Iris pigment epithelial cell (primary cell): ENCODE measurements around the gene NECTIN1.

Experiments used
- DNase-seq: peaks from one replicate; pipeline ENCODE4 v3.0.0-alpha.2; 2011; ENCODE audit warnings: low read depth

The NECTIN1 gene

DNA sequence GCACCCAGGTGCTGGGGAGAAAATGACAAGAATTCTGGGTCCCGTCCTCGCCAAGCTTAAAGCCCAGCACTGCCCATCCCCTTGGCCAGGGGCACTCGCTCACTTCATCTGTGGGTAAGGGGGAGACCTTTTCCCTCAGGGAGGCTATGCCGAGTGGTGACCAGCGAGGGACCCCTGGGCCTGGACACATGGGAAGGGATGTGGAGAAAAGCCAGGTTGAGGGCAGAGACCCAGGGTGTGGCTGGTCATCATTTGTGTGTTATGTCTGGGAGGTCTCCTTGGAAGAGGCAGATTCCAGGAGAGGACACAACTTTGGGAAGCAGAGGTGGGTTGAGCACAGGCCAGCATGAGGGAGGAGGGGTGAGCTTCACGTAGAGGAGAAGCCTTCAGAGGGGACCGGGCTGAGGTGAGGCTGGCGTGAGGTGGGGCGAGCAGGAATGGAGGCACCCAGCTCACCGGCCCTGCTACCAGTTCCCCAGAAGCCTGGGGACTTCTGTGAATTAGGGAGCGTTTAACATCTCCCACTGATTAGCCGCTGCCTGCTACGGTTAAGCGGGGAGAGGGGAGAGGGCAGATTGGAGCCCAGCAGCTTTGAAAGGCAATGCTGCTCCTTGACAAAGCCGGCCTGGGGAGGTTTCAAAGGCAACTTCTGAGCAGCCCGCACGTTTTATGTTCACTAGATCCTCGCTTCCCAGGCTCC, 25.8 kb upstream of the NECTIN1 start:
- no peak for DNase-seq

- DNase-seq: no peak
Measured at GRCh38 chr11:119754199-119754598, 25.2 kb upstream of the NECTIN1 start.

- no peak for DNase-seq
Measured at GRCh38 chr11:119752946-119753345, 23.9 kb upstream of the NECTIN1 start.

DNA sequence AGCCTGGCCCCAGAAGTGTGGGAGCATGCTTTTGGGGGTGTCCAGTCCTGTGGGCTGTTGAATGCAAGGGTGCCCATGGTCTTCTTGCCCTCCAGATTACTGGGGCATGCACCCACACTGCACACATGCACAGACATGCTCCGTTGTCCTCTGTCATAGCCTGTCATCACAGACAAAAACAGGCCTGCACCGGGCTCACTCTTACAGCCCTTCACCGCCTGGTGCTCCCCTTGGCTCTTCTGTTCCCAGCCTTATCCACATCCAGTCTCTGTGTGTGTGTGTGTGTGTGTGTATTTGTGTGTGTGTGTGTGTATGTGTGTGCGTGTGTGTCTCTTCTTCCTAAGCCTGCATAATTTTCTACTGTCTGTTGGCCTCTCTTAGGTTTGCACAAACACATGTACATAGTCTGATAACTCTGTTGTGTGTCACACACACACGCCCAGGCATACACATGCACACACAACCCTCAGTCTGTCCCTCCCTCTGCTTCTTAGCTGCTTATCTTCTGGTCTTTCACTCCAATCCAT, 23.4 kb upstream of the NECTIN1 start:
- DNase-seq: no peak

- no peak for DNase-seq
Measured at GRCh38 chr11:119750056-119750455, 21.1 kb upstream of the NECTIN1 start.

- no peak for DNase-seq
Measured at GRCh38 chr11:119749006-119749565, 20.1 kb upstream of the NECTIN1 start.

- no peak for DNase-seq
Measured at GRCh38 chr11:119747868-119748660, 19.1 kb upstream of the NECTIN1 start.

DNA sequence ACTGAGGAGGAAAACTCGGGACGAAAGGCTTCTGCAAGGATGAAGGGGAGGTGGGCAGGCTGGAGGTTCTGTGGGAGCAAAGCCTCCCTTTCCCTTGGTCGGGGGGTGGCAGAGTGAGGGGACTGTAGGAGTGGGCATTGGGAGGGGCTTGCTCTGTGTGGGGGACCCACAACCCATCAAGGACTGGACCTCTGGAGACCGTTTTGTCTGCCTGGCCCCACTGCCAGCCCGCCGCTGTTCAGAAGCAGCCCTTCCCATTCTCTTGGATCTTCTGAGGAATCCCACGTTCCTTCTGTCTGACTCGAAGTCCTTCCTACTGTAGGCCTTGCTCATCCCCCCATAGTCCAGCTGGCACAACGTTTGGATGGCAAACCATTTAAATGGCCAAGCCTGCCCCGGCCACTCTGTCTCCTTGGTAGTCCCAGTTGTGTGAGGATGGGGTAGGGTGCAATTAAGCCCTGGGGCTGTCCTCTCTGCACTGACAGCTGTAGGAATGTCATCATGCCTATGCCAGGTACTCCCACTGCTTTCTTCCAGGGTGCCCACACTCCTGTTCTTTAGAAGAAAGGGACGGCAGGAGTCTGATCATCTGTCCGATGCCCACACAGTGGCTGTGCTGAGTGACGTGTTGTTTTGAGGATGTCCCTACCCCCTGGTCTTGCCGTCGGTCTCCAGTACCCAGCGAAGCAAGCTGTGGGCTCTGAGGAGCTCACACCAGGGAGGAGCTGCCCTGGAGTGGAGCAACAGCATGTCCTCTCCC, 17.0 kb upstream of the NECTIN1 start:
- no peak for DNase-seq

- no peak for DNase-seq
Measured at GRCh38 chr11:119745112-119745511, 16.1 kb upstream of the NECTIN1 start.

- no peak for DNase-seq
Measured at GRCh38 chr11:119744577-119744976, 15.6 kb upstream of the NECTIN1 start.

- DNase-seq: no peak
Measured at GRCh38 chr11:119743006-119743405, 14.0 kb upstream of the NECTIN1 start.

GRCh38 chr11:119742263-119742861, 13.4 kb upstream of the NECTIN1 start:
- DNase-seq: no peak

DNA sequence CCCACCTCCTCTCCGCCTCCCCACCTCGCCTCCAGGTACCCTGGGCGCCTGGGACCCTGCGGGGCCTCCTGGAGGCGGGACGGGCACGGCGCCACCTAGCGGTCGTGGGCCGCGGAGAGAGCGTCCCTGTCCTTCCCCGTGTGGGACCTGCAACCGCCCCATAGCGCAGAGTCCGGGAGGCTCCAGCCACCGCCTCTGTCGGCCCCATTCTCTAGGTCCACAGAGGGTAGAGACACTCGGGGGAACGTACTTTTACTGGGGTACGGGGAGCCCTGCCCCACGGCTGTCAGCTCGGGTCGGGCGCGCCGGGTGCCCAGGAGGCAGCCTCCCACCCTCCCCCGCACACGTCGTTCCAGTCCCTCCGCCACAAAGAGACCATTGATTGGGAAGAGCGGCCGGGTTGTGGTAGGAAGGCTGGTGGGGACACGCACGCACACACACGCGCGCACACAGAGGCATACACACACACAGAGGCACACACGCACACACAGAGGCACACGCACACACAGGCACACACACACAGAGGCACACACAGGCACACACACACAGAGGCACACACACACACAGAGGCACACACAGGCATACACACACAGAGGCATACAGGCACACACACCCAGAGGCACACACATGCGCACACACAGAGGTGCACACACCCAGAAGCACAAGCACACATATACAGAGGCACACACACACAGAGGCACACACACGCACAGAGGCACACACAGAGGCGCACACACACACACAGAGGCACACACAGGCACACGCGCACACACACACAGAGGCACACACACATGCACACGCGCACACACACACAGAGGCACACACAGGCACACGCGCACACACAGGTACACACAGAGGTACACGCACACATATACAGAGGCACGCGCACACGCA, 12.6 kb upstream of the NECTIN1 start:
- no peak for DNase-seq

DNA sequence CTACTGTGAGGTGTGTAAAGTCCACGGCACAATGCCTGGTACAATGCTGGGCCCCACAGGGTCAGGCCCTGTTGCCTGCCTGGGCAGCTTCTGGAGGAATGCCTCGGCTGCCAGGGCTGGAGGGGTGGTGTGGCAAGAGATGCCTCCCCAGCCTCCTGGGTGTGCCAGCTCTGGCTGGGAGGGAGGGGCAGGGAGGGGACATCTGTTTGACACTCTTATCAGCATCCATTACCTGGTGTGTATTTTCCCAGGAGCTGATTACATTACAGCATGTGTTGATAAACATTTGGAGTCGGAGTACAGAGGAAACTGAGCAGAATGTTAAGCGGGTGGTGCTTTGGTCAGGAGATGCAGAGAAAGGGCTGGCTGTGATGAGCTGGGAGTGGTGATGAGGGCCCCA, 11.0 kb upstream of the NECTIN1 start:
- no peak for DNase-seq

DNA sequence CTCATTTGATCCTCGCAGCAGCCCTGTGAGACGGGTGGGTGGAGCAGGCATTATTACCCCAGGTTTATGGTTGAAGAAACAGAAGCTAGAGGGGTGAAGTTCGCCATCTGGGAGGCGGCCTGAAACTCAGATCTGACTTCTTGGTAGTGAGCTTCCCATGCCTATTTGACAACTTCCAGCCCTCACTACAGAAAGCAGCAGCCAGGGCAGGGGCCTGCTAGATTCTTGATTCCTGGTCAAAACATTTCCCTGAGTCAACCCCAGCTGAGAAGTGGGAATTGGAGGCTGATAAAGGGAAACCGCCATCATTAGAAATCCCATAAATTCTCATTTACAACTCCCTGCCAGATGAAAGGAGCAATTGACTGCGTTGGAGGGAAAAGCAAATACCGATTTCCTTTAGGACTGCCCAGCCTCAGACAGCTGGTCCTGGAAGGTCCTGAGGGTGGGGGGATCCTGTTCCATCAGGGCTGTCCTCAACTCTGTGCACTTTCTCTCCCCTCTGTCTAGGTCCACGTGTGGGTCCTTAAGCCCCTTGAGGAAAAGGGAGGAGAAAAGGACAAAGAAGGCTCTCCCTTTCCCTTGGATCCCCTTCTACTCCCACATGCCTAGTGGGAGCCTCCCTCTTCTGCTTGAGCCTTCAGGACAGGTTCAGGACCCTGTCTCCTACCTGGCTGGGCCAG, 10.2 kb upstream of the NECTIN1 start:
- no peak for DNase-seq

DNA sequence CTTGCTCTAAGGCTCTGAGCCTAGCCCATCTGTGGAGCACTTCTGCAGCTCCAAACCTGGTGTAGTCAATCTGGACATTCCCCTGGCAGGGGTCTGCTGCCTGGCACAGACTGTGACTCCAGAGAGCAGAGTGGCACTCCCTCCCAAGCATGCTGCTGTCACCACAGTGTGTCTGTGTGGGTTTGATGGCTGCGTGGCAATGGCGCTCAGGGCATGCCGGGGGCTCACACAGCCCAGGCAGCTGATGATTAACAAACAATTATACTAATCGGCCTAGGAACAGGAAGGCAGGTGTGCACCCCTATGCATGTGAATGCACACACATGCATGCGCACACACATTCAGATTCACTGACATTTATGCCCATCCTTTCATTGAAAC, 9.0 kb upstream of the NECTIN1 start:
- no peak for DNase-seq

- no peak for DNase-seq
Measured at GRCh38 chr11:119737366-119738058, 8.5 kb upstream of the NECTIN1 start.

- DNase-seq: no peak
Measured at GRCh38 chr11:119734788-119735187, 5.8 kb upstream of the NECTIN1 start.

DNA sequence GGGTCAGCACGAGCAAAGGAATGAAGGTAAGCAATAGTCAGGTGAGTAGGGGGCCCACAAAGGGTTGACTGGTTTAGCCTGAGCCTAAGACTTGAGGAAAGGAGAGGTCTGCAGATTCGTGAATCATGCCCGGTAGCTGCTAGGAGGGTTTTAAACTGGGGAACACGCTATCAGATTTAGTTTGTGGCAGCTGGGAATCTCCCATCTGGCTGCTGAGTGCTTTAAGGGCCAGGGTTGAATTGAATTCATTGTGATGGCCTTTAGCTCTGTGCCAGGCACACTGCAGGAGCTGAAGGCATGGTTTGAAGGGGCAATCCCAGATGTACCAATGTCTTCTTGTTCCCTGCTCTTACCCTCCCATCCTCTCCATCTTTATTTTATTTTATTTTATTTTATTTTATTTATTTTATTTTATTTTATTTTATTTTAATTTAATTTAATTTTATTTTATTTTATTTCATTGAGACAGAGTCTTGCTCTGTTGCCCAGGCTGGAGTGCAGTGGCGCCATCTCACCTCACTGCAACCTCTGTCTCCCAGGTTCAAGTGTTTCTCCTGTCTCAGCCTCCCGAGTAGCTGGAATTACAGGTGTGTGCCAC, 1.9 kb upstream of the NECTIN1 start:
- DNase-seq: no peak
